IPS-18a (cell line): Measurements from ENCODE around the gene SPHKAP.
"Not testable (repeated sequence)": the region's sequence is repeated elsewhere in the genome, so short reads cannot be mapped to it uniquely, and the experiment has no call there.

Experiments used
- H3K27ac ChIP-seq: one replicate; pipeline ENCODE4 v1.5.1; 2013; ENCODE audit warnings: low read length
- H3K27me3 ChIP-seq: one replicate; pipeline ENCODE4 v1.6.1; 2013; ENCODE audit warnings: mild to moderate bottlenecking, low read length; ENCODE audit not compliant: control insufficient read depth, insufficient read depth
- H3K36me3 ChIP-seq: one replicate; pipeline ENCODE4 v1.6.1; 2013; ENCODE audit warnings: low read depth, low read length; ENCODE audit not compliant: control insufficient read depth
- H3K4me1 ChIP-seq: one replicate; pipeline ENCODE4 v1.6.1; 2013; ENCODE audit warnings: low read depth, low read length; ENCODE audit not compliant: control insufficient read depth
- H3K4me3 ChIP-seq: one replicate; pipeline ENCODE4 v1.5.1; 2013; ENCODE audit warnings: low read length
- H3K9ac ChIP-seq: one replicate; pipeline ENCODE4 v1.6.1; 2013; ENCODE audit warnings: mild to moderate bottlenecking, low read length, moderate library complexity
- H3K9me3 ChIP-seq: one replicate; pipeline ENCODE4 v1.6.1; 2013; ENCODE audit warnings: low read depth, low read length; ENCODE audit not compliant: control insufficient read depth

The SPHKAP gene

GRCh38 chr2:228092056-228092455, 89.4 kb downstream of the SPHKAP start:
- Histone ChIP-seq H3K9ac (no peak overlapping the region), H3K27me3 (no peaks in the 10 kb centered on the region), H3K36me3 (no peaks in the 10 kb centered on the region), H3K9me3 (peaks cover 13% of the 10 kb centered on the region), H3K27ac (no peak overlapping the region), H3K4me1 (no peaks in the 10 kb centered on the region), H3K4me3 (no peak overlapping the region)

- Histone ChIP-seq H3K4me3 (no peak overlapping the region), H3K9ac (no peak overlapping the region), H3K27me3 (no peaks in the 10 kb centered on the region), H3K27ac (no peak overlapping the region), H3K36me3 (no peaks in the 10 kb centered on the region), H3K4me1 (no peaks in the 10 kb centered on the region), H3K9me3 (peaks cover 13% of the 10 kb centered on the region)
These were observed 94.9 kb downstream of the SPHKAP start for GRCh38 chr2:228086561-228086960.

- H3K9me3 ChIP-seq, result peaks cover 6% of the 10 kb centered on the region
- no peak overlapping the region for H3K27ac ChIP-seq
- no peak overlapping the region for H3K4me3 ChIP-seq
- H3K9ac ChIP-seq, result no peak overlapping the region
- no peaks in the 10 kb centered on the region for H3K36me3 ChIP-seq
- no peaks in the 10 kb centered on the region for H3K4me1 ChIP-seq
- no peaks in the 10 kb centered on the region for H3K27me3 ChIP-seq
These were observed 96.8 kb downstream of the SPHKAP start for GRCh38 chr2:228084717-228085116.

- Histone ChIP-seq H3K9me3 (no peaks in the 10 kb centered on the region), H3K9ac (no peak overlapping the region), H3K36me3 (no peaks in the 10 kb centered on the region), H3K27ac (no peak overlapping the region), H3K27me3 (no peaks in the 10 kb centered on the region), H3K4me3 (no peak overlapping the region), H3K4me1 (no peaks in the 10 kb centered on the region)
These were observed 98.4 kb downstream of the SPHKAP start for GRCh38 chr2:228083131-228083530.

- Histone ChIP-seq H3K9me3 (no peaks in the 10 kb centered on the region), H3K36me3 (no peaks in the 10 kb centered on the region), H3K4me3 (no peak overlapping the region), H3K27ac (no peak overlapping the region), H3K9ac (no peak overlapping the region), H3K4me1 (no peaks in the 10 kb centered on the region), H3K27me3 (no peaks in the 10 kb centered on the region)
These were observed 98.9 kb downstream of the SPHKAP start for GRCh38 chr2:228082571-228082970.

GRCh38 chr2:228079194-228079593, 102.3 kb downstream of the SPHKAP start:
- Histone ChIP-seq H3K27me3 (no peaks in the 10 kb centered on the region), H3K9ac (no peak overlapping the region), H3K36me3 (no peaks in the 10 kb centered on the region), H3K27ac (no peak overlapping the region), H3K4me3 (no peak overlapping the region), H3K4me1 (no peaks in the 10 kb centered on the region), H3K9me3 (no peaks in the 10 kb centered on the region)

GRCh38 chr2:228076695-228077094, 104.8 kb downstream of the SPHKAP start:
- not testable (repeated sequence) for H3K9ac ChIP-seq, H3K27ac ChIP-seq, H3K4me1 ChIP-seq, H3K4me3 ChIP-seq, H3K9me3 ChIP-seq, H3K36me3 ChIP-seq, H3K27me3 ChIP-seq

GRCh38 chr2:228072669-228073068, 108.8 kb downstream of the SPHKAP start:
- Histone ChIP-seq H3K27me3 (no peaks in the 10 kb centered on the region), H3K9me3 (no peaks in the 10 kb centered on the region), H3K9ac (no peak overlapping the region), H3K4me3 (no peak overlapping the region), H3K36me3 (no peaks in the 10 kb centered on the region), H3K4me1 (no peaks in the 10 kb centered on the region), H3K27ac (no peak overlapping the region)

GRCh38 chr2:228067309-228067708, 114.2 kb downstream of the SPHKAP start:
- H3K9ac ChIP-seq, result no peak overlapping the region
- H3K4me3 ChIP-seq, result no peak overlapping the region
- H3K36me3 ChIP-seq, result no peaks in the 10 kb centered on the region
- no peak overlapping the region for H3K27ac ChIP-seq
- no peaks in the 10 kb centered on the region for H3K4me1 ChIP-seq
- no peaks in the 10 kb centered on the region for H3K9me3 ChIP-seq
- no peaks in the 10 kb centered on the region for H3K27me3 ChIP-seq

GRCh38 chr2:228066126-228066798, 115.2 kb downstream of the SPHKAP start:
- no peaks in the 10 kb centered on the region for H3K36me3 ChIP-seq
- H3K27ac ChIP-seq, result no peak overlapping the region
- H3K9ac ChIP-seq, result no peak overlapping the region
- H3K27me3 ChIP-seq, result no peaks in the 10 kb centered on the region
- H3K4me3 ChIP-seq, result no peak overlapping the region
- H3K9me3 ChIP-seq, result no peaks in the 10 kb centered on the region
- H3K4me1 ChIP-seq, result no peaks in the 10 kb centered on the region

- no peaks in the 10 kb centered on the region for H3K4me1 ChIP-seq
- no peak overlapping the region for H3K4me3 ChIP-seq
- H3K27me3 ChIP-seq, result no peaks in the 10 kb centered on the region
- no peaks in the 10 kb centered on the region for H3K36me3 ChIP-seq
- H3K27ac ChIP-seq, result no peak overlapping the region
- no peak overlapping the region for H3K9ac ChIP-seq
- no peaks in the 10 kb centered on the region for H3K9me3 ChIP-seq
These were observed 115.8 kb downstream of the SPHKAP start for GRCh38 chr2:228065686-228066085.

GRCh38 chr2:228064796-228065315, 116.6 kb downstream of the SPHKAP start:
- no peaks in the 10 kb centered on the region for H3K4me1 ChIP-seq
- no peaks in the 10 kb centered on the region for H3K9me3 ChIP-seq
- no peak overlapping the region for H3K9ac ChIP-seq
- H3K27me3 ChIP-seq, result no peaks in the 10 kb centered on the region
- H3K4me3 ChIP-seq, result no peak overlapping the region
- no peaks in the 10 kb centered on the region for H3K36me3 ChIP-seq
- no peak overlapping the region for H3K27ac ChIP-seq
